ENCODE results near the gene CYP39A1.
A peak's percentile ranks its signal among the peaks of the same experiment; 100 is the strongest.

The CYP39A1 gene

DNA sequence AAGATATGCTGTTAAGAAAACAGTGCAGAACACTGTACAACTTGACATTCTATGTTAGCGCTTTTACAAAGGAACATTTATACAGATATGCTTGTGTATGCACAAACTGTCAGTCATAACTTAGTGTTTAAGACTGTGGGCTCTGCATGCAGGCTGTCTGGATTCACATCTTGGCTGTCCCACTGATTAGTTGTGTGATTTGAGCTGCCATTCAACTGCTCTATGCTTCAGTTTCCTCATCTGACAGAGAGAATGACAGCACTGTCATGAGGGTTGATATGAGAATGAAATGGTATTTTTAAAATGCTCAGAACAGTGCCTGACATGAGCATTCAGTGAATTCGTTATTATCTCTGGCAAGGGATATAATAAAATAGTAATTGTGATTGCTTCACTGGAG, 8.9 kb upstream of the CYP39A1 start:
- H3K27ac ChIP-seq = no peak overlapping the region
- TF ChIP-seq, protein P1, sequence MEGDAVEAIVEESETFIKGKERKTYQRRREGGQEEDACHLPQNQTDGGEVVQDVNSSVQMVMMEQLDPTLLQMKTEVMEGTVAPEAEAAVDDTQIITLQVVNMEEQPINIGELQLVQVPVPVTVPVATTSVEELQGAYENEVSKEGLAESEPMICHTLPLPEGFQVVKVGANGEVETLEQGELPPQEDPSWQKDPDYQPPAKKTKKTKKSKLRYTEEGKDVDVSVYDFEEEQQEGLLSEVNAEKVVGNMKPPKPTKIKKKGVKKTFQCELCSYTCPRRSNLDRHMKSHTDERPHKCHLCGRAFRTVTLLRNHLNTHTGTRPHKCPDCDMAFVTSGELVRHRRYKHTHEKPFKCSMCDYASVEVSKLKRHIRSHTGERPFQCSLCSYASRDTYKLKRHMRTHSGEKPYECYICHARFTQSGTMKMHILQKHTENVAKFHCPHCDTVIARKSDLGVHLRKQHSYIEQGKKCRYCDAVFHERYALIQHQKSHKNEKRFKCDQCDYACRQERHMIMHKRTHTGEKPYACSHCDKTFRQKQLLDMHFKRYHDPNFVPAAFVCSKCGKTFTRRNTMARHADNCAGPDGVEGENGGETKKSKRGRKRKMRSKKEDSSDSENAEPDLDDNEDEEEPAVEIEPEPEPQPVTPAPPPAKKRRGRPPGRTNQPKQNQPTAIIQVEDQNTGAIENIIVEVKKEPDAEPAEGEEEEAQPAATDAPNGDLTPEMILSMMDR (conservative IDR thresholded peaks at IDR 0.05) = no peak

DNA sequence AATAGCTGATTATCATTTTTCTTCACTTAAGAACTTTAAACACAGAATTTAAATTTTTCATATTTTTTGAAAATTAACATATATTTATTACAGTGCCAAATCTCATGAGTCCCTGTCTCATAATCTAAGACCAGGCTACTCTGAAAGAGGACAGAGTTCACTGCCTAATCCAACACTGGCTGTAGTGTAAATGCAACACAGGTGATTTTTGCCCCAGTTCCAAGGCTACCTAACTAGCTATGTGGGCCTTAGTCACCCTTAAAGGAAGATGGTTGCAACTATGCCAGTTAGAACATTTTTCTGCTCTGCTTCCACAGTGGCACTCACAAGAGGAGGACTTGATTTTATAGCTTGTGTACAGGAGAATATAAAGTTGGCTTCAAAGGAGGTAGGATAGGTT, 5.0 kb upstream of the CYP39A1 start:
- TF ChIP-seq, protein P1 (conservative IDR thresholded peaks at IDR 0.05) = no peak
- H3K27ac ChIP-seq = peak overlapping the region; percentile 39

DNA sequence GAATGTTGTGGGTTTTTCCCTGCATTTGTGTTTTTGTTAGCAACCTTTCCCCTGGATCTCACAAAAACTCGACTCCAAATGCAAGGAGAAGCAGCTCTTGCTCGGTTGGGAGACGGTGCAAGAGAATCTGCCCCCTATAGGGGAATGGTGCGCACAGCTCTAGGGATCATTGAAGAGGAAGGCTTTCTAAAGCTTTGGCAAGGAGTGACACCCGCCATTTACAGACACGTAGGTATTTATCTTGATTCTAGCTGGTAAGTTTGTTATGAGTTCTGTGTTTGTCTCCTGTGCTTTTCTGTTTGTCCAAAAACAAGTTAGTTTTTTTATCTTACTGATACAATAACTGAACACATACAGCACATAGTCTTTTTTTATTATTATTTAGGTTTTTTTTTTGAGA, 3.2 kb upstream of the CYP39A1 start:
- no peak overlapping the region for H3K27ac ChIP-seq
- TF ChIP-seq, protein P1 (conservative IDR thresholded peaks at IDR 0.05) = peak; percentile 25; the same call in 1 of the 2 replicates

DNA sequence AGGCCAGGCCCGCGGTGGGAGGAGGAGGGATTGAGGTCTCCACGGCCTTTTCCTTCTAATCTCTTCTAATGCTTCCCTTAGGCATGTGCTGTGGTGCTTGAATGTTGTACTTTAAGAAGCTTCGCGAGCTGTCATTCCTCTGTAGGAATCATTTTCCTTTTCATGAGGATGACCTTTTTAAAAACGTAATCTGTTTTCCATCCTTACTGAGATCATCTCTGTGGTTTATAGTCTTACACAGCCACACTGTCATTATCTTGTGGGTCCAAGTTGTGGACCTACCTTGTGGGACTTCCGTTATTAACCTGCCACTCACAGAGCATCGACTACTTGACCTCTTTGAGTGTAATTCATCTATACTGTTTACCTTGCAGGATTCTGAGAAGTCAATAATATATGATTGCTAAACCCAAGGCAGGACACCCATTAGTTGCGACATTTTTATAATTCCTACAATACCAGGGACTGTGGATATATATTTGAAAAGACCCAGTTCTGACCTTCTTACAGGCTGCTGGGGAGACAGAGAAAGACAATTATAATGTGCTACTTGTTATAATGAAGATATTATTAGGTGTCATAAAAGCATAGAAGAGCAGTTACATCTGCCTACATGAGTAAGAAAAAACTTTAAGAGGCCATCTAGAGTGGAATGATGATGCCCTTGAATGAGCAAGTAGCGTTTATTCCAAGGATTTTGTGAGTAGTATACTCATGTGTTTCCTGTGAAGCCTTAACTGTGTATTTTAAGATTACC, 999 bp upstream of the CYP39A1 start:
- TF ChIP-seq, protein P1 (conservative IDR thresholded peaks at IDR 0.05) = no peak
- peak overlapping the region; percentile 75 for H3K27ac ChIP-seq

DNA sequence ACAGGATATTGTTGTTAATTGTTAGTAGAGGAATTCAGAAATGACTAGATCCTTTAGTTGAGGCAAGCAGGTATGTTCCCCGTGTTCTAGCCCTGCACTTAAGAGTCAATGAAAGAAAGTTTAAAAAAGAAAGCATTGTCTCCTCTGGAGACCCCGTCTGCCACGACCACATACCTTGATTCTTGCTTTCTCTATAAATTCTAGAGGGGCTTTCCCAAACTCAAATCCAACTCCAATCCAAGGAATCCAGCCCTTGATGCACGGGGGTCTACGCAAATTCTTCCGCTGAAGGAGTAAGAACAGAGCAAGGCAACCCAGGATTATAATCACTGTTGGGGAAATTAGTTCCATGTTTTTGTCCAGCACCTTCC, 401 bp downstream of the CYP39A1 start:
- H3K27ac ChIP-seq = peak overlapping the region; percentile 75
- TF ChIP-seq, protein P1 (conservative IDR thresholded peaks at IDR 0.05) = no peak

DNA sequence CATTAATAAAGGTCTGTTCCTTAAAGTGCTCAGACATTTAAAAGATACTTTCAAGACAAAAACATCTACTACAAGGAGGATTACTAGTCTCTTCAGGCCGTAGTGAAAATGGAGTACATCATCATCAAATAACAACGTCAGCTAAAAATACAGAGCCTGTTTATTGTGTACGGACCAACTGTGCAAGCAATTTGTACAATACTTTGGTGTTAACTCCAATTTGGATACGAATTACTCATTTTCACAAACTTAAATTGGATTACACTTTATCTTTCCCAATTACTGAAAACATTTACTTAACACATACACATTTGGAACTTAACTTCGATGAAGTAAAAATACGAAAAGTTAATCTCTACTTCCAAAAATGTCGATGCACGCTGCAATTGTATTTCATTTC, 802 bp downstream of the CYP39A1 start:
- TF ChIP-seq, protein P1 (conservative IDR thresholded peaks at IDR 0.05) = no peak
- peak overlapping the region; percentile 75 for H3K27ac ChIP-seq

DNA sequence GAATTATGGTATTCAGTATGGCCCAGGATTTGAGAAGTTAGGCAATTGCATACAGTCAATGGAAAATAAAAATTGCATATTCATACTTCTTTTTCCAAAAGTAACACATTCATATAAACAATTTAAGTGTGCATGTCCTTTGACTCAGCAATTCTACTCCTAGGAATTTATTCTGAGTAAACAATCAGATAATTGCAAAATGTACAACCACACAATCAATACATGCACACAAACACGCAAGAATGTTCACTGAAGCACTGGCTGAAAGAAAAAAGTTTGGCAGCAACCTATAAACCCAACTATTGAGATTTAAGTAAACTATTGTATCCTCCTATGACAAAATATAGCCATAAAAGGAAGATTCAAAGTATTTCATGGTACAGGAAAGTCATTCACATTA, 1.6 kb downstream of the CYP39A1 start:
- peak overlapping the region; percentile 75 for H3K27ac ChIP-seq
- TF ChIP-seq, protein P1 (conservative IDR thresholded peaks at IDR 0.05) = no peak
